Endometrial microvascular endothelial cells (primary cell): ENCODE results near the gene HIC1. TPM values are rescaled to one million over a fixed set of nuclear protein-coding genes. Genes with fewer than 3 reads are reported as not detected.

Source experiments
- in situ Hi-C: cut with HindIII; loops from 2 replicates; pipeline ENCODE4 v1.10.0; 2017; ENCODE audit warnings: low sequenced_read_pairs, low pct_unique_long_range_greater_than_20kb; ENCODE audit errors: inconsistent ontology term
- total RNA-seq: library from RNA; depleted of rRNA; stranded (reverse); fragments of >200 nt; gene quantifications from one replicate; pipeline ENCODE4 v1.2.3, GENCODE V29; 2015; ENCODE audit errors: inconsistent ontology term

The HIC1 gene
- total RNA-seq, 1 donor from 2014 or later = 27.2 TPM

DNA sequence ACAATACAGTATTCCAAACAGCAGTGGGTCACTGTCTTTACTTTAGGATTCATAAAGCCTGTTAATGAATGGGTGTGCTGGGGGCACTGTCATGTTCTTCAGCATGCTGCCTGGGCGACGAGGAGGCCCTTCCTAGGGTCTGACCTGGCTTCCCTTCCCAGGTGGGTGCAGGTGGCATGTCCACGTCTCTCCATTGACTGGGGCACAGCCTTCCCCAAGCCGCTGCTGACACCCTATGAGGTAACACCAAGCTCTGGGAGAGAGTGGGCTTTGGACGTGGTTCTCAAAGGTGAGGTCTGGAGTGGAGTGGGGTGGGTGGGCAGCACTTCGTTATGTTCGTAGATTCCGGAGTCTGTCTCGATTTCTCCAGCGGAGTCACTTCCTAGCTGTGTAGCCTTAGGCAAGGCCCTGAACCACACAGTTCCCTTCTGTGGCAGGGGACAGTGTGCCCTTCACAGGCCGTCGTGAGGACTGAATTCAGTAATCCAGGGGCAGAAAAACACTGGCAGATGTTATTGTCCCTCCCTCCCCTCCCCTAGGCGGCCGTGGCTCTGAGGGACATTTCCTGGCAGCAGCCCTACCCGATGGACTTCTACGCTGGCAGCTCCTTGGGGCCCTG lies 13.9 kb upstream of the HIC1 start:
- in situ Hi-C loops = loop anchor here (25.0 kb wide), 1 partner anchor 129 kb away; no protein-coding TSS in a partner anchor

DNA sequence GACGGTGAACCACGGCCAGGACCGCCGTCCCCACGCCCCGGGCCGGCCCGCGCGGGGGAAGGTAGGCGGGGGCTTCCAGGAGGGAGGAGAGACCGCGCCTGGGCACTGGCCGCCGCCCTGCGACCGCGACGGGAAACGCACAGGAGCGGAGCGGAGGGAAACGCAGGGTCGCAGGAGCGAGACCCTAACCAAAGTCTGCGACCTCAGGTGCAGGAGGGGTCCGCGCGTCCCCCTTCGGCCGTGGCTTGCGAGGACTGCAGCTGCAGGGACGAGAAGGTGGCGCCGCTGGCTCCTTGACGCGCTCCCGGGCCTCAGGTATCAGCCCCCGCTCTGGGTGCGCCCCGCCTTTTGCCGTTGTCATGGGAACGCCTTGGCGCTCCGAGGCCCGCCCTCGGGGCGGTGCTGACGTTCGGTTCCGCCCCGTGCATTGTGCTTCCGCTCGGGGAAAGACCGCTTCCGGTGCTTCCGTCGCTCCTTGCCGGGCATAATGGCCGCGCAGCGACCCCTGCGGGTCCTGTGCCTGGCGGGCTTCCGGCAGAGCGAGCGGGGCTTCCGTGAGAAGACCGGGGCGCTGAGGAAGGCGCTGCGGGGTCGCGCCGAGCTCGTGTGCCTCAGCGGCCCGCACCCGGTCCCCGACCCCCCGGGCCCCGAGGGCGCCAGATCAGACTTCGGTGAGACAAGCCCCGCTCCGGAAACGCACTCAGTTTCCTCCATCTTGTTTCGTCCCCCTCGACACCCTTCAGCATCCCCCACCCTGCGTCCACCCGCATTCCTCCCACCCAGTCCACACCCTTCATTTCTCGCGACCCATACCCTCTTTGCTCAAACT lies 13.1 kb upstream of the HIC1 start, which contains the start of gene OVCA2:
TSS of gene OVCA2 (plus strand) at position 462 of the 829 bp plus-strand sequence. CDS start at position 488, 26 bp downstream.
- in situ Hi-C loops = loop anchor here (25.0 kb wide), 1 partner anchor 129 kb away; no protein-coding TSS in a partner anchor

GRCh38 chr17:2042390-2042847 lies 12.5 kb upstream of the HIC1 start:
- in situ Hi-C loops = loop anchor here (25.0 kb wide), 1 partner anchor 130 kb away; no protein-coding TSS in a partner anchor

GRCh38 chr17:2042933-2043332 lies 12.0 kb upstream of the HIC1 start:
- in situ Hi-C loops = loop anchor here (25.0 kb wide), 1 partner anchor 131 kb away; no protein-coding TSS in a partner anchor

GRCh38 chr17:2043785-2044184 lies 11.1 kb upstream of the HIC1 start:
- in situ Hi-C loops = loop anchor here (25.0 kb wide), 1 partner anchor 131 kb away; no protein-coding TSS in a partner anchor

GRCh38 chr17:2044263-2044894 lies 10.5 kb upstream of the HIC1 start:
- in situ Hi-C loops = loop anchor here (25.0 kb wide), 1 partner anchor 132 kb away; no protein-coding TSS in a partner anchor

DNA sequence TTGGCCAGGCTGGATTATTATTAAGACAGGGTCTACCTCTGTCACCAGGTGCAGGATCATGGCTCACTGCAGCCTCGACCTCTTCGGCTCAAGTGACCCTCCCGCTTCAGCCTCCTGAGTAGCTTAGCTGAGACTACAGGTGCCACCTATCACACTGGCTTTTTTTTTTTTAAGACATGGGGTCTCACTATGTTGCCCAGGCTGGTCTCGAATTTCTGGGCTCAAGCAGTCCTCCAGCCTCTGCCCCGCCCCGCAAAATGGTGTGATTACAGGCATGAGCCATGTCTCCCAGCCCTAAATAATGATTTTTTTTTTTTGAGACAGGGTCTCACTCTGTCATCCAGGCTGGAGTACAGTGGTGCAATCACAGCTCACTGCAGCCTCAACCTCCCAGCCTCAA lies 7.3 kb upstream of the HIC1 start:
- in situ Hi-C loops = loop anchor here (25.0 kb wide), 1 partner anchor 135 kb away; no protein-coding TSS in a partner anchor

- in situ Hi-C loops = loop anchor here (25.0 kb wide), 1 partner anchor 137 kb away; no protein-coding TSS in a partner anchor
Observed at GRCh38 chr17:2048805-2049204, 6.1 kb upstream of the HIC1 start.

GRCh38 chr17:2049333-2050299 lies 5.3 kb upstream of the HIC1 start:
- in situ Hi-C loops = loop anchor here (25.0 kb wide), 1 partner anchor 137 kb away; no protein-coding TSS in a partner anchor

- in situ Hi-C loops = no loop called here
Observed at GRCh38 chr17:2050300-2051060, 4.4 kb upstream of the HIC1 start.

- in situ Hi-C loops = no loop called here
Observed at GRCh38 chr17:2051061-2051932, 3.6 kb upstream of the HIC1 start.

DNA sequence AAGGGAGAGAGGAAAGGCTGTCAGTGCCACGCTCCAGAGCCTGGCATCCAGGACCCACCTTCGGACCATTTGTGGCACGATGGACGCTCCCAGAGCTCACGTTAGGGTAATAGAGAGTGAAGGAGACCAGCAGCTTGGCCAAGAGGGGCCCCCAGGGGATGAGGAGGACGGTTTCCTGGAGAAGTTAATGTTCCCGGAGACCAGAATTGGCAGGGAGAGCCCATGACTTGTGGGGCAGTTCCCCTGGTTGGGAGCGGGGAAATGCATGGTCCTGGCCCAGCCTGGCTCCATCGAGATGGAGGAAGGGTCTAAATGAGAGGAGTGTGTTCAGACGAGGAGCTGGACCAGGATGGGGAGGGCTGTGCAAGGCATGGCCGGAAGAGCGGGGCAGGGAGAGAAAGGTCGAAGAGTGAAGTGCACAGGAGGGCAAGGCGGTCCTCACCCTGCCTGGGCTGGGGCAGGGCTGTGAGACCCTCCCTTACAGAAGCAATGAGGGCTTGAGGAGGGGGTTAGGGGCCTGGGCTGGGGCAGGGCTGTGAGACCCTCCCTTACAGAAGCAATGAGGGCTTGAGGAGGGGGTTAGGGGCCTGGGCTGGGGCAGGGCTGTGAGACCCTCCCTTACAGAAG lies 2.9 kb upstream of the HIC1 start:
- in situ Hi-C loops = no loop called here

- in situ Hi-C loops = no loop called here
Observed at GRCh38 chr17:2053380-2054261, 1.3 kb upstream of the HIC1 start.

DNA sequence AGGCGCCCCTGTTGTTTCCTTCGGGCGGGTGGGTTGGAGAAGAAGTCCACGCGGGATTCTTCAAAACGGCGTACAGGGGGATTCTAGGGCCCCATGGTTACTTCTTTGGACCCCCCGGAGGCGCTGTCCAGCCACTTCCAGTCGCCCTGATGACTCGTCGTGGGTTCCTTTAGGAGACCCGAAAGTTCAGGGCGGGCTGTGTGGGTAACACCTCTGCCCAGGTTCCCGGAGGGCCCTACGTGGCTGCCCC lies 716 bp upstream of the HIC1 start:
- in situ Hi-C loops = no loop called here
